GM15510 (cell line): ENCODE results near the gene EFHC2.

Source experiments
- POLR2A ChIP-seq: IDR thresholded peaks from 3 replicates; pipeline ENCODE4 v1.6.1; 2011; ENCODE audit warnings: borderline replicate concordance; ENCODE audit not compliant: insufficient read length; ENCODE audit errors: extremely low read depth

Gene EFHC2

GRCh38 chrX:44343412-44344141 is at the start of gene EFHC2:
Gene EFHC2, minus strand, starts transcription at chrX:44343672. Its CDS starts 84 bp downstream, at chrX:44343588.
- TF ChIP-seq POLR2A: no peak

GRCh38 chrX:44392767-44393166 is 49.3 kb upstream of the EFHC2 start:
- TF ChIP-seq POLR2A: no peak

GRCh38 chrX:44384688-44385338 is 41.3 kb upstream of the EFHC2 start:
- TF ChIP-seq POLR2A: no peak

GRCh38 chrX:44382871-44383270 is 39.4 kb upstream of the EFHC2 start:
- no peak for TF ChIP-seq POLR2A

GRCh38 chrX:44352758-44353157 is 9.3 kb upstream of the EFHC2 start:
- no peak for TF ChIP-seq POLR2A

GRCh38 chrX:44349561-44349960 is 6.1 kb upstream of the EFHC2 start:
- no peak for TF ChIP-seq POLR2A

- no peak for TF ChIP-seq POLR2A
Observed at GRCh38 chrX:44344687-44345086, 1.2 kb upstream of the EFHC2 start.

- TF ChIP-seq POLR2A: no peak
Observed at GRCh38 chrX:44344194-44344593, 722 bp upstream of the EFHC2 start.

GRCh38 chrX:44342866-44343265 is 606 bp downstream of the EFHC2 start:
- no peak for TF ChIP-seq POLR2A

- TF ChIP-seq POLR2A: no peak
Observed at GRCh38 chrX:44338361-44338760, 5.1 kb downstream of the EFHC2 start.

- TF ChIP-seq POLR2A: no peak
Observed at GRCh38 chrX:44332437-44332836, 11.0 kb downstream of the EFHC2 start.

- TF ChIP-seq POLR2A: no peak
Observed at GRCh38 chrX:44330227-44330626, 13.2 kb downstream of the EFHC2 start.

- TF ChIP-seq POLR2A: no peak
Observed at GRCh38 chrX:44319550-44319949, 23.9 kb downstream of the EFHC2 start.

- TF ChIP-seq POLR2A: no peak
Observed at GRCh38 chrX:44317181-44317580, 26.3 kb downstream of the EFHC2 start.

GRCh38 chrX:44314808-44315207 is 28.7 kb downstream of the EFHC2 start:
- TF ChIP-seq POLR2A: no peak

- TF ChIP-seq POLR2A: no peak
Observed at GRCh38 chrX:44314259-44314734, 29.2 kb downstream of the EFHC2 start.
